Measurements from ENCODE around the gene ELANE. TPM values are rescaled to one million over a fixed set of nuclear protein-coding genes. Genes with fewer than 3 reads are reported as not detected.

The ELANE gene
- total and polyA plus RNA-seq, 5 donors from 2014 or later = not detected

- Histone ChIP-seq H3K27ac (ENCODE audit: insufficient read depth, low read length, poor library complexity, severe bottlenecking) (no peak overlapping the region), H3K27me3 (ENCODE audit: control insufficient read depth, insufficient read depth, low read length) (no peaks in the 10 kb centered on the region), H3K4me1 (ENCODE audit: control insufficient read depth, insufficient read depth, low read length, poor library complexity, severe bottlenecking) (no peaks in the 10 kb centered on the region), H3K4me3 (ENCODE audit: low read depth, low read length) (no peak overlapping the region), H3K9me3 (ENCODE audit: control insufficient read depth in 2 of 2, low read length in 2 of 2) (no peaks in the 10 kb centered on the region), H3K36me3 (ENCODE audit: control insufficient read depth, insufficient read depth, low read length) (peaks cover 60% of the 10 kb centered on the region)
- no peaks in the 10 kb centered on the region for H3K27me3 Mint-ChIP-seq
- peaks cover 0 to 22% (median 0%) of the 10 kb centered on the region in 4 donors for H3K4me1 Mint-ChIP-seq
- ATAC-seq (ENCODE audit: low read depth in 2 of 2) = no peak
- no peaks in the 10 kb centered on the region for H3K9me3 Mint-ChIP-seq
- no peak for DNase-seq
- no peak overlapping the region for H3K27ac Mint-ChIP-seq
- no peaks in the 10 kb centered on the region for H3K36me3 Mint-ChIP-seq
- no peak overlapping the region for H3K4me3 Mint-ChIP-seq
Observed at GRCh38 chr19:884420-885211, 32.5 kb downstream of the ELANE start.

DNA sequence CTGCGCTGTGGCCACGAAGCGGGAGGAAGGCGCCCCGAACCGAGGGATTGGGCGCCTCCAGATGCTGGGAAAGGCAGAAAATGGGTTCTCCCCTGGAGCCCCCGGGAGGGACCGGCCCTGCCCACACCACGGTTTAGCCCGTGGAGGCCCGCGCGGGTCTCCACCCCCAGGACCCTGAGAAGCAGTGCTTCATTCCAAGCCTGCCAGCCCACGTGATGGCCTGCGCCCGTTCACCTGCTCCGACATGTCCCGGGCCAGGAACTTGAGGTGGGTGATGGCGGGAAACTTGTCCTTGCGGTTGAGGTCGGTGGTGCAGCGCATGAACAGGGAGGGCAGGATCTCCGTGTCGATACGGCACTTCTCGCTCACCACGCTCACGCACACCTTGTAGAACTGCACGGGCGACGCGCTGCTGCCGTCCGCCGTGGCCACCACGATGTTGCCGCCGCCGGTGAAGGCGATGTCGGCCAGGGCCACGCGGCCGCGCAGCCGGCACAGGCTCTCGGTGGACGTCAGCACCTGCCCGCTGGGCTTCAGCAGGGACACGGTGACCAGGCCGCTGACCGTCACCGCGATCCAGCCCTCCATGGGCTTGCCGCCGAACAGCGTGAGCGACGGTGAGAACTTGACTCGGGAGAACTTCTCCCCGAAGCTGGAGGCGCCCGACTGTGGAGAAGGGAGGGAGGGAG, 33.6 kb downstream of the ELANE start:
- Mint-ChIP-seq H3K27me3 (no peaks in the 10 kb centered on the region), H3K27ac (no peak overlapping the region), H3K4me1 (peaks cover 0 to 32% (median 2%) of the 10 kb centered on the region in 4 donors)

DNA sequence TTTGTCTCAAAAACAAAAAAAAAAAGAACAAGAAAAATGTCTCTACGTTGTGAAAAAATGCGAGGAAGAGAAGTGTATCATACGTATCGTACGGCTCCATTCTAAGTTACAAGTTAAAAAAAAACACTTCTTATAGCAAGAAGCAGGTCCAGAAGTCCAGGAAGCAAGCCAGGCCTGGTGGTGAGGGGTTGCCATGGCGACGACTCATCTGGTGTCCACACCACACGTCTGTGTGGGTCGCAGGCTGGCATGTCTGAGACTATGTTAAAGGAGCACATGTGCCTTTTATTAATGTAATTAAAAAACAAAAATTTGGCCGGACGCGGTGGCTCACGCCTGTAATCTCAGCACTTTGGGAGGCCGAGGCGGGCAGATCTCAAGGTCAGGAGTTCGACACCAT, 35.0 kb downstream of the ELANE start:
- Histone ChIP-seq H3K4me1 (ENCODE audit: control insufficient read depth, insufficient read depth, low read length, poor library complexity, severe bottlenecking) (peaks cover 7% of the 10 kb centered on the region), H3K27me3 (ENCODE audit: control insufficient read depth, insufficient read depth, low read length) (no peaks in the 10 kb centered on the region), H3K27ac (ENCODE audit: insufficient read depth, low read length, poor library complexity, severe bottlenecking) (no peak overlapping the region), H3K4me3 (ENCODE audit: low read depth, low read length) (no peak overlapping the region), H3K9me3 (ENCODE audit: control insufficient read depth in 2 of 2, low read length in 2 of 2) (no peaks in the 10 kb centered on the region), H3K36me3 (ENCODE audit: control insufficient read depth, insufficient read depth, low read length) (peaks cover 55% of the 10 kb centered on the region)
- Mint-ChIP-seq H3K27ac (no peak overlapping the region), H3K9me3 (no peaks in the 10 kb centered on the region), H3K4me3 (no peak overlapping the region), H3K36me3 (no peaks in the 10 kb centered on the region), H3K27me3 (no peaks in the 10 kb centered on the region), H3K4me1 (peaks cover 0 to 37% (median 4%) of the 10 kb centered on the region in 4 donors)
- no peak for ATAC-seq (ENCODE audit: low read depth in 2 of 2)
- DNase-seq = no peak

More for the DNA sequence above, 33.6 kb downstream of the ELANE start:
- Histone ChIP-seq H3K4me1 (ENCODE audit: control insufficient read depth, insufficient read depth, low read length, poor library complexity, severe bottlenecking) (peaks cover 2% of the 10 kb centered on the region), H3K9me3 (ENCODE audit: control insufficient read depth in 2 of 2, low read length in 2 of 2) (no peaks in the 10 kb centered on the region), H3K27me3 (ENCODE audit: control insufficient read depth, insufficient read depth, low read length) (no peaks in the 10 kb centered on the region), H3K36me3 (ENCODE audit: control insufficient read depth, insufficient read depth, low read length) (peaks cover 68% of the 10 kb centered on the region), H3K27ac (ENCODE audit: insufficient read depth, low read length, poor library complexity, severe bottlenecking) (no peak overlapping the region), H3K4me3 (ENCODE audit: low read depth, low read length) (no peak overlapping the region)
- ATAC-seq (ENCODE audit: low read depth in 2 of 2) (no peak), DNase-seq (no peak)
- Mint-ChIP-seq H3K36me3 (no peaks in the 10 kb centered on the region), H3K9me3 (no peaks in the 10 kb centered on the region), H3K4me3 (no peak overlapping the region)

GRCh38 chr19:887599-887998, 35.5 kb downstream of the ELANE start:
- H3K27ac Mint-ChIP-seq = peak overlapping the region in 1 of 3 donors; percentile 69
- no peaks in the 10 kb centered on the region for H3K27me3 ChIP-seq (ENCODE audit: control insufficient read depth, insufficient read depth, low read length)
- peaks cover 0 to 36% (median 4%) of the 10 kb centered on the region in 4 donors for H3K4me1 Mint-ChIP-seq
- peaks cover 51% of the 10 kb centered on the region for H3K36me3 ChIP-seq (ENCODE audit: control insufficient read depth, insufficient read depth, low read length)
- H3K27me3 Mint-ChIP-seq = no peaks in the 10 kb centered on the region
- no peak overlapping the region for H3K4me3 ChIP-seq (ENCODE audit: low read depth, low read length)
- no peak overlapping the region for H3K27ac ChIP-seq (ENCODE audit: insufficient read depth, low read length, poor library complexity, severe bottlenecking)
- no peak for DNase-seq
- H3K36me3 Mint-ChIP-seq = no peaks in the 10 kb centered on the region
- peaks cover 12% of the 10 kb centered on the region for H3K4me1 ChIP-seq (ENCODE audit: control insufficient read depth, insufficient read depth, low read length, poor library complexity, severe bottlenecking)
- no peaks in the 10 kb centered on the region for H3K9me3 ChIP-seq (ENCODE audit: control insufficient read depth in 2 of 2, low read length in 2 of 2)
- ATAC-seq (ENCODE audit: low read depth in 2 of 2) = no peak
- H3K9me3 Mint-ChIP-seq = no peaks in the 10 kb centered on the region
- H3K4me3 Mint-ChIP-seq = peak overlapping the region in 1 of 4 donors; percentile 46

DNA sequence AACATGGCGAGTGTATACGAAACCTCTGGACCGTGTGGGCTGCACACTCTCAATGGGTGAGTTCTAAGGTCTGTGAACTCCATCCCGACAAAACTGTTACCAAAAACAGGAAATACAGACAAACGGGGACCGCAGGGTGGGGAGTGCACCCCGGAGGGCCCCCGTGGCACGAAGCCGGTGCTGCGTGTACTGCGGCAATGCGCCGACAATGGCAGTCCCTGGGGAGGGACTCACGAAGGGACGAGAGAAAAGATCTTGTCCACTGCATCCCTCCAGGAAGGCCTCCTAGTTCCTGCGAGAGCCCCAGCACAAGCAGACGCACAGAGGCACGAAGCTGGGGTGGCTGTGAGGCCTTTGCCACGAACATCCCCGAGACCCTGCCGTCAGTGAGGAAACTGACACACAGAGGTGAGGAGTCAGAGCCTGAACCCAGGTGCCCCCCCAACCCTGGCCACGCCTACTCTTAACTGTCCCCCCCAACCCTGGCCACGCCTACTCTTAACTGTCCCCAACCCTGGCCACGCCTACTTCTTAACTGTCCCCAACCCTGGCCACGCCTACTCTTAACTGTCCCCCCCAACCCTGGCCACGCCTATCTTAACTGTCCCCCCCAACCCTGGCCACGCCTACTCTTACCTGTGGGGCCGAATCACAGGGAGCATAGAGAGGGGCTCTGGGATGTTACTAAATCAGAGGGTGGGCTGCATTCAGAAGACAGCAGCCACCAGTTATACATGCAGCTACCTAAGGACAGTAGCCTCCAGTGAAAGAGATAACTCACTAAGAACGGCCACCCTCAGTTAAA, 36.7 kb downstream of the ELANE start:
- no peak overlapping the region for H3K27ac ChIP-seq (ENCODE audit: insufficient read depth, low read length, poor library complexity, severe bottlenecking)
- Mint-ChIP-seq H3K4me1 (peaks cover 4 to 45% (median 12%) of the 10 kb centered on the region in 4 donors), H3K27me3 (peaks cover 5% of the 10 kb centered on the region), H3K27ac (peak overlapping the region; percentile 71 to 96 (median 81)), H3K36me3 (no peaks in the 10 kb centered on the region), H3K9me3 (no peaks in the 10 kb centered on the region), H3K4me3 (peak overlapping the region; percentile 65 to 82 (median 79))
- H3K9me3 ChIP-seq (ENCODE audit: control insufficient read depth in 2 of 2, low read length in 2 of 2) = no peaks in the 10 kb centered on the region
- H3K4me3 ChIP-seq (ENCODE audit: low read depth, low read length) = no peak overlapping the region
- peaks cover 15% of the 10 kb centered on the region for H3K4me1 ChIP-seq (ENCODE audit: control insufficient read depth, insufficient read depth, low read length, poor library complexity, severe bottlenecking)
- peaks cover 43% of the 10 kb centered on the region for H3K36me3 ChIP-seq (ENCODE audit: control insufficient read depth, insufficient read depth, low read length)
- DNase-seq (peak in 2 of 3 donors; percentile 14 to 59), ATAC-seq (ENCODE audit: low read depth in 2 of 2) (peak; percentile 54 to 60)
- no peaks in the 10 kb centered on the region for H3K27me3 ChIP-seq (ENCODE audit: control insufficient read depth, insufficient read depth, low read length)

- Histone ChIP-seq H3K27ac (ENCODE audit: insufficient read depth, low read length, poor library complexity, severe bottlenecking) (no peak overlapping the region), H3K9me3 (ENCODE audit: control insufficient read depth in 2 of 2, low read length in 2 of 2) (no peaks in the 10 kb centered on the region), H3K4me3 (ENCODE audit: low read depth, low read length) (no peak overlapping the region), H3K36me3 (ENCODE audit: control insufficient read depth, insufficient read depth, low read length) (peaks cover 40% of the 10 kb centered on the region), H3K4me1 (ENCODE audit: control insufficient read depth, insufficient read depth, low read length, poor library complexity, severe bottlenecking) (peaks cover 19% of the 10 kb centered on the region), H3K27me3 (ENCODE audit: control insufficient read depth, insufficient read depth, low read length) (no peaks in the 10 kb centered on the region)
- Mint-ChIP-seq H3K4me3 (peak overlapping the region; percentile 32 to 82 (median 71)), H3K9me3 (no peaks in the 10 kb centered on the region), H3K36me3 (no peaks in the 10 kb centered on the region), H3K27ac (peak overlapping the region in 2 of 3 donors; percentile 17 to 62), H3K27me3 (peaks cover 5% of the 10 kb centered on the region), H3K4me1 (peaks cover 4 to 53% (median 13%) of the 10 kb centered on the region in 4 donors)
- DNase-seq = no peak
- no peak for ATAC-seq (ENCODE audit: low read depth in 2 of 2)
Observed at GRCh38 chr19:889662-890295, 37.7 kb downstream of the ELANE start.

- H3K9me3 ChIP-seq (ENCODE audit: control insufficient read depth in 2 of 2, low read length in 2 of 2) = no peaks in the 10 kb centered on the region
- H3K36me3 ChIP-seq (ENCODE audit: control insufficient read depth, insufficient read depth, low read length) = peaks cover 33% of the 10 kb centered on the region
- H3K4me1 ChIP-seq (ENCODE audit: control insufficient read depth, insufficient read depth, low read length, poor library complexity, severe bottlenecking) = peaks cover 19% of the 10 kb centered on the region
- H3K27ac ChIP-seq (ENCODE audit: insufficient read depth, low read length, poor library complexity, severe bottlenecking) = no peak overlapping the region
- peaks cover 5% of the 10 kb centered on the region for H3K27me3 Mint-ChIP-seq
- ATAC-seq (ENCODE audit: low read depth in 2 of 2) (no peak), DNase-seq (no peak)
- no peaks in the 10 kb centered on the region for H3K9me3 Mint-ChIP-seq
- peak overlapping the region; percentile 17 to 73 (median 52) for H3K27ac Mint-ChIP-seq
- no peaks in the 10 kb centered on the region for H3K36me3 Mint-ChIP-seq
- H3K4me3 ChIP-seq (ENCODE audit: low read depth, low read length) = no peak overlapping the region
- peaks cover 4 to 57% (median 14%) of the 10 kb centered on the region in 4 donors for H3K4me1 Mint-ChIP-seq
- peak overlapping the region; percentile 75 to 80 (median 78) for H3K4me3 Mint-ChIP-seq
- no peaks in the 10 kb centered on the region for H3K27me3 ChIP-seq (ENCODE audit: control insufficient read depth, insufficient read depth, low read length)
Observed at GRCh38 chr19:890831-891230, 38.7 kb downstream of the ELANE start.

Data from CD4-positive, CD25-positive, alpha-beta regulatory T cell (primary cell).